ENCODE results near the gene ANKS3. TPM values are rescaled to one million over a fixed set of nuclear protein-coding genes. Genes with fewer than 3 reads are reported as not detected.

Gene ANKS3
- total and polyA plus RNA-seq, 2 of the 8 experiments (the other 6 are each of a cell fraction or from before 2014, with no cell fraction given), result 15.5 to 23.9 TPM

DNA sequence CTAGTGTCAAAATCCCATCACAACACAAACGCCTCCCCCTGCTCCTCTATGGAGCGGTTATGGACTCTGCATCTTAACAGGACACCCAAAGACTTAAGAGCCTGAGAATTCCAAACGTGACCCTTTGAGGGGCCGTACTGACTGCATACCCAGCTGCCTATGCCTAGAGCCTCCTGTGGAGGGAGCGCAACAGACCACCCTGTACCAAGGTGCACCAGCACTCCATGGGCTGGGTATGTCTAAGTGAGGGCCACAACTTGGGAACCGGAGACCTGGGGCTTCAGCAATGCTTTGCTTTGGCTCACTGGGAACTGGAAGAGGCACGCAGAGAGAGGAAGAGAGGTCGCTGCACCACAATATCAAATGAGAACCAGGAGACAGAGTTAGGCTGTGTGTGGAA, 5.4 kb downstream of the ANKS3 start:
- H3K79me2 ChIP-seq (ENCODE audit: control insufficient read depth in 1 of 2, insufficient read depth in 2 of 2, low read length in 2 of 2), result peaks cover 4 to 29% of the 10 kb centered on the region in 2 experiments; a peak in 3 of 4 replicates
- H3K4me3 ChIP-seq (ENCODE audit: extremely low read depth in 1 of 4, insufficient read depth in 2 of 4, low read depth in 3 of 4, low read length in 4 of 4), result no peak overlapping the region
- no peak overlapping the region for H2BK120ac ChIP-seq (replicated peaks; ENCODE audit: low read depth, low read length)
- no peak overlapping the region for H2BK12ac ChIP-seq (ENCODE audit: low read depth, low read length)
- FAIRE-seq, result no peak
- no peak for TF ChIP-seq SP2 (IDR thresholded peaks at IDR 0.05; ENCODE audit: low read length)
- TF ChIP-seq BACH1 (IDR thresholded peaks at IDR 0.05; ENCODE audit: low read length), result no peak
- no peak for TF ChIP-seq RFX5 (IDR thresholded peaks at IDR 0.05; ENCODE audit: borderline replicate concordance, low read depth, low read length)
- TF ChIP-seq SAP30 (IDR thresholded peaks at IDR 0.05; ENCODE audit: insufficient read depth, insufficient replicate concordance, low read length), result no peak
- no peak for TF ChIP-seq BRCA1 (IDR thresholded peaks at IDR 0.05; ENCODE audit: low read depth, low read length)
- no peak for TF ChIP-seq GTF2F1 (IDR thresholded peaks at IDR 0.05; ENCODE audit: borderline replicate concordance, low read depth, low read length)
- TF ChIP-seq RBBP5 (IDR thresholded peaks at IDR 0.05; ENCODE audit: borderline replicate concordance, low read depth, low read length), result no peak
- TF ChIP-seq SRF (IDR thresholded peaks at IDR 0.05; ENCODE audit: low read depth, low read length), result no peak
- no peak for TF ChIP-seq RAD21 (IDR thresholded peaks at IDR 0.05 in 1 of 2, conservative IDR thresholded peaks at IDR 0.05 in 1 of 2; ENCODE audit: low read depth in 2 of 2, low read length in 2 of 2)
- no peak overlapping the region for H3K14ac ChIP-seq (ENCODE audit: insufficient read length)
- POLR2A ChIA-PET (ENCODE audit: partially characterized antibody), result interaction anchor here (0.7 to 1.0 kb wide), 3 partner anchors 18 to 80 kb away, joined by 3 read pairs; no protein-coding TSS in a partner anchor
- H3K23me2 ChIP-seq (ENCODE audit: low read depth, low read length), result peaks cover 2% of the 10 kb centered on the region; the same call in 1 of the 2 replicates
- no peak overlapping the region for H2AFZ ChIP-seq (ENCODE audit: low read length)
- 90% methylated on average over 8 of the region's 8 CpGs; no CpG with 5 or more reads in 1 of the 2 experiments for WGBS, 2 experiments (ENCODE audit: extremely low coverage in 1 of 2, insufficient coverage in 1 of 2, insufficient read length in 1 of 2, insufficient replicate concordance in 2 of 2, low coverage in 1 of 2, low lambda C conversion rate in 2 of 2, missing lambda C conversion rate in 1 of 2)
- H3K4ac ChIP-seq (replicated peaks; ENCODE audit: insufficient read length, low read depth, low read length), result no peak overlapping the region
- no peak overlapping the region for H3K9ac ChIP-seq (replicated peaks in 1 of 4; ENCODE audit: extremely low read depth in 1 of 4, low read depth in 3 of 4, low read length in 3 of 4)
- H2BK5ac ChIP-seq (ENCODE audit: low read depth, low read length), result no peak overlapping the region
- no peak overlapping the region for H3K27ac ChIP-seq (ENCODE audit: low read depth, low read length)
- H4K8ac ChIP-seq (ENCODE audit: extremely low read depth, insufficient read depth, low read length), result no peak overlapping the region
- H3K4me1 ChIP-seq (replicated peaks in 1 of 4; ENCODE audit: control insufficient read depth in 3 of 4, insufficient read depth in 4 of 4, low read length in 3 of 4), result no peaks in the 10 kb centered on the region
- H2AK5ac ChIP-seq (ENCODE audit: low read depth, low read length), result no peak overlapping the region
- DNase-seq (ENCODE audit: low read depth in 1 of 2, low spot score in 2 of 2), result no peak
- CTCF ChIA-PET (ENCODE audit: partially characterized antibody), result interaction anchor here (1.1 to 1.2 kb wide), 4 partner anchors 9 to 304 kb away, joined by 3 to 5 read pairs (median 3); no protein-coding TSS in a partner anchor
- H3K56ac ChIP-seq (replicated peaks; ENCODE audit: insufficient read length, low read depth, low read length), result no peak overlapping the region
- no peaks in the 10 kb centered on the region for H3K27me3 ChIP-seq (replicated peaks in 1 of 4; ENCODE audit: control insufficient read depth in 3 of 4, extremely low read depth in 1 of 4, insufficient read depth in 3 of 4, low read length in 3 of 4)
- no peak overlapping the region for H3K18ac ChIP-seq (ENCODE audit: extremely low read depth, low read length)
- H2BK20ac ChIP-seq (ENCODE audit: low read length), result no peak overlapping the region
- H3K36me3 ChIP-seq (ENCODE audit: control insufficient read depth in 2 of 4, insufficient read depth in 4 of 4, low read length in 3 of 4), result peaks cover 11 to 38% (median 18%) of the 10 kb centered on the region in 4 experiments; a peak in 7 of 8 replicates
- peaks cover 5% of the 10 kb centered on the region; the same call in 1 of the 2 replicates for H3K79me1 ChIP-seq (ENCODE audit: low read depth, low read length)
- H4K5ac ChIP-seq (ENCODE audit: insufficient read length, low read depth, low read length), result no peak overlapping the region
- no peak overlapping the region for H3K4me2 ChIP-seq (ENCODE audit: insufficient read depth in 1 of 2, low read depth in 2 of 2, low read length in 2 of 2)
- no peak overlapping the region for H4K91ac ChIP-seq (replicated peaks; ENCODE audit: insufficient read length, low read length)
- H3K9me3 ChIP-seq (ENCODE audit: insufficient read depth in 2 of 2, low read depth in 1 of 2, low read length in 1 of 2), result no peaks in the 10 kb centered on the region
- no peak overlapping the region for H2BK15ac ChIP-seq (ENCODE audit: low read length)
- no peak overlapping the region for H3K23ac ChIP-seq (ENCODE audit: insufficient read length)
- H4K20me1 ChIP-seq (replicated peaks in 1 of 2; ENCODE audit: control insufficient read depth in 1 of 2, insufficient read depth in 2 of 2, low read length in 2 of 2), result peaks cover 0 to 12% of the 10 kb centered on the region in 2 experiments

Measured in H1 (cell line).